Chondrocyte (in vitro differentiated cells): ENCODE data around the gene MME. TPM values are rescaled to one million over a fixed set of nuclear protein-coding genes. Genes with fewer than 3 reads are reported as not detected.

Experiments
- DNase-seq: peaks from one replicate; pipeline ENCODE4 v3.0.0; 2021; ENCODE audit warnings: mixed read lengths, low spot score
- H3K27ac Mint-ChIP-seq: one replicate; pipeline ENCODE4 v1.8.0; 2021; ENCODE audit warnings: mild to moderate bottlenecking, moderate library complexity, mixed read lengths; ENCODE audit not compliant: unreplicated experiment
- H3K27me3 Mint-ChIP-seq: 2 replicates; pipeline ENCODE4 v1.8.0; 2021; ENCODE audit warnings: low read depth, mixed read lengths
- H3K36me3 Mint-ChIP-seq: 2 replicates; pipeline ENCODE4 v1.8.0; 2021; ENCODE audit warnings: low read depth, mixed read lengths
- H3K4me1 Mint-ChIP-seq: 2 replicates; pipeline ENCODE4 v1.8.0; 2021; ENCODE audit warnings: low read depth, mild to moderate bottlenecking, mixed read lengths
- H3K4me3 Mint-ChIP-seq: one replicate; pipeline ENCODE4 v1.8.0; 2021; ENCODE audit warnings: mild to moderate bottlenecking, moderate library complexity, mixed read lengths; ENCODE audit not compliant: unreplicated experiment
- H3K9me3 Mint-ChIP-seq: 2 replicates; pipeline ENCODE4 v1.8.0; 2021; ENCODE audit warnings: low read depth, mixed read lengths
- total RNA-seq: library from RNA; stranded (reverse); gene quantifications from 3 replicates; pipeline ENCODE4 v1.2.1, GENCODE V29; 2021
- TF ChIP-seq, protein P1 (sequence below): fragments of 200-600 bp; sonication (generic); IDR thresholded peaks from 2 replicates; pipeline ENCODE4 v1.5.0; 2021; ENCODE audit warnings: antibody characterized with exemption, mild to moderate bottlenecking, moderate library complexity

MME gene
- total RNA-seq, 1 donor from 2014 or later, result 2.5 TPM

DNA sequence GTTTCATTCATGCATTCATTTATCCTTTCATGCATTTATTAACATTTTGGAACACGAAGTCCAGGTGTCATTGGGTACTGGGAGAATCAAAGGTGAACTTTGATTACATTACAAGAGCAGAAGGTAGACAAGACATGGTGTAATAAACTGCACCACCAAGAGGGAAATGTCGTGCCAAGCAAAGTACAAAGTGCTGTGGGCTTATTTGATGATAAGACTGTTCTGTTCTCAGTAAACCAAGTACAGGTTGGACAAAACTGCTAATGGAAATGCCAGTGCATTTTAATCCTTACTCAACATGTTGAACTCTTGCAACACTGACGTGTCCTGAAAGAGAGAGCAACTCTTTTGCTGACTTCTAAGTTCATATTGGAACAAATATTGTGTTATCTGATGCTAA lies 69.4 kb downstream of the MME start:
- Mint-ChIP-seq H3K27me3 (no peaks in the 10 kb centered on the region), H3K27ac (no peak overlapping the region), H3K9me3 (no peaks in the 10 kb centered on the region), H3K4me1 (peaks cover 5% of the 10 kb centered on the region), H3K4me3 (no peak overlapping the region), H3K36me3 (no peaks in the 10 kb centered on the region)
- TF ChIP-seq, protein P1, sequence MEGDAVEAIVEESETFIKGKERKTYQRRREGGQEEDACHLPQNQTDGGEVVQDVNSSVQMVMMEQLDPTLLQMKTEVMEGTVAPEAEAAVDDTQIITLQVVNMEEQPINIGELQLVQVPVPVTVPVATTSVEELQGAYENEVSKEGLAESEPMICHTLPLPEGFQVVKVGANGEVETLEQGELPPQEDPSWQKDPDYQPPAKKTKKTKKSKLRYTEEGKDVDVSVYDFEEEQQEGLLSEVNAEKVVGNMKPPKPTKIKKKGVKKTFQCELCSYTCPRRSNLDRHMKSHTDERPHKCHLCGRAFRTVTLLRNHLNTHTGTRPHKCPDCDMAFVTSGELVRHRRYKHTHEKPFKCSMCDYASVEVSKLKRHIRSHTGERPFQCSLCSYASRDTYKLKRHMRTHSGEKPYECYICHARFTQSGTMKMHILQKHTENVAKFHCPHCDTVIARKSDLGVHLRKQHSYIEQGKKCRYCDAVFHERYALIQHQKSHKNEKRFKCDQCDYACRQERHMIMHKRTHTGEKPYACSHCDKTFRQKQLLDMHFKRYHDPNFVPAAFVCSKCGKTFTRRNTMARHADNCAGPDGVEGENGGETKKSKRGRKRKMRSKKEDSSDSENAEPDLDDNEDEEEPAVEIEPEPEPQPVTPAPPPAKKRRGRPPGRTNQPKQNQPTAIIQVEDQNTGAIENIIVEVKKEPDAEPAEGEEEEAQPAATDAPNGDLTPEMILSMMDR, result no peak
- no peak for DNase-seq

DNA sequence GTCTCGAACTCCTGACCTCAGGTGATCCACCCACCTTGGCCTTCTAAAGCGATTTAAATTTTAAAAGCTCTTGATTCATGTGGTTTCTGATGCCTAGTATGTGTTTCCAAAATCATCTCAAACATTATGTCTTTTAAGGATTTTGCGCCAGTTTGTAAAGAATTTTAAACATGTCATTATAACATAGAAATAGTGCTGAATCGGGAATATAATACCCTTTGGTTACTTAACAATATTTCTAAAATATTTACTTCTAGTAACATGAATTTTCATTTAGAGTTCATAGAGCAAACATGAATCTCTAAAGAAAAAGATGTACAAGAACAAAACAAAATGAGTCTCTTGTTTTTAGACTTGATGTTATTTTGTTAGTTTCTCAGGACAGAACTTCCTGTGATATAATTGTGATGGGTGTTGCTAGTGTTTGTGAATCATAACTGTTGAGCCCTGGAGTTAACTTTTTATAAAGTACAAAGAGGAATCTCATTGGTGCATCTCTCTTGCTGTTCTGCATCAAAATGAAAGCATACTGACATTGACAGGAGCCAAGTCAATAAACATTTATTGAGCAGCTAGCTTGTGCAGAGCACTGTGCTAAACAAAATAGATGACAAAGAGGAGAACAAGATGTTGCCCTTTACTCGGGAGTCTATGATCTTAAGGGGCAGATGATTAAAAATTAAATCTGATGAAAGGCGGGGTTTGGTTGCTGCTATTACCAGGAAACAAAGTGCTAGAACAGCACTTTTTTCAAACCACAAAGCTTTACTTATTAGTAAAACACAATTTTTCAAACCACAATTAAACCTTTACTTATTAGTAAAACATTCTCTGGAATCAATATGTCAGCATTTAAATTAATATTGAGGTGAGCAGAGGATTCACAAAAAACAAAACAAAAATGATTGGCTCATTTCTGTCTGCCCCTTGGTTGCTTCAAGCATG lies 73.4 kb downstream of the MME start:
- DNase-seq, result no peak

DNA sequence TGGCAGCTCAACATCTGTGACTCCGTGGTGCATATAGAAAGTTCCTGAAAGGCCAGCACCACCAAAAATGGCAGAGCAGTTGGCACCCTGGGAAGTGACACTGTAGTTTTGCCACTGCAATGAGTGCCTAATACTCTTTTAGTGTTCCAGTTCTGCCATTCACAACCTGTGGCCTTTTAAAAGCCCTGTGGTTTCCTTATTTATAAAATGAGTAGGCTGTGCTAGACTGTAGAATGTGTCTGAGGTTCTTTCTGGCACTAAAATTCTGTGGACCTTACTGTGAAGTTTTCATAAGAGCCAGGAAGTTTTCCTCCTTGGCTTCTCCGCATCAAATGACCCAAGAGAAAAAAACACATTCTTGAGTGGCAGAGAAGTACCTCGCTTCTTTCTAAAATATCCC lies 74.1 kb downstream of the MME start:
- H3K27ac Mint-ChIP-seq, result no peak overlapping the region
- H3K27me3 Mint-ChIP-seq, result no peaks in the 10 kb centered on the region
- H3K4me3 Mint-ChIP-seq, result no peak overlapping the region
- no peaks in the 10 kb centered on the region for H3K36me3 Mint-ChIP-seq
- no peaks in the 10 kb centered on the region for H3K9me3 Mint-ChIP-seq
- TF ChIP-seq, protein P1, result no peak
- DNase-seq, result no peak
- H3K4me1 Mint-ChIP-seq, result peaks cover 9% of the 10 kb centered on the region

More for the DNA sequence above, 73.4 kb downstream of the MME start:
- TF ChIP-seq, protein P1, result no peak
- peaks cover 9% of the 10 kb centered on the region for H3K4me1 Mint-ChIP-seq
- no peaks in the 10 kb centered on the region for H3K9me3 Mint-ChIP-seq
- H3K27ac Mint-ChIP-seq, result no peak overlapping the region
- no peaks in the 10 kb centered on the region for H3K36me3 Mint-ChIP-seq
- H3K4me3 Mint-ChIP-seq, result no peak overlapping the region
- H3K27me3 Mint-ChIP-seq, result no peaks in the 10 kb centered on the region

DNA sequence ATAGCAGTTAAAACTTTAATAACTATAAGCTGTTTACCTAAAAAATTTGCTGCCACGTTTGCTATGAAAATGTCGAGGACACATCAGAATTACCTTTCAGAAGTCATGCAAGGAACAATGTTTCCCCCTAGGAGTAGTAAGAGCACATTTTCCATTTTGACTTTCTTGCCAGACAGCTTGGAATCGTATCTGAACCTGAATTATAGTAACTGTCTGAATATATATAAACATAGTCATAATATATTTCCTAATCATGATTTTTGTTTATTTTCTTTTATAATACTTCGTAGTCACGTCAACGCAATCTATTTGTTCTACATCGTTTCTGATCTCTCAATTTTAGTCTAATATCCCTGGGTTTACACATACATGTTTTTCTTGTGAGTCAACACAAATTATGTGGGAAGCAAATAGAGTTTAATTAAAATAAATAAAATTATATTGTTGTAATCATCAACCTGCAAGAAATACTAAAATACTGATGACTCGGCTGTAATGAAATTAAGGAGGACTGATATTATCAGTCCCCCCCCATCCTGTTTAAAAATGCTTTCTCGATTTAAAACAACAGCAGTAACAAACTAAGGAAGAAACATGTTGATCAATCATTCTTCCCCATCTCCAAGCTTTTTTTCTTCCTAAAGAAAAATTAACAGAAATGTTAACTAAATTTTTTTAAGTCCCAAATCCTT lies 78.4 kb downstream of the MME start:
- Mint-ChIP-seq H3K27me3 (no peaks in the 10 kb centered on the region), H3K27ac (no peak overlapping the region), H3K9me3 (no peaks in the 10 kb centered on the region), H3K4me3 (no peak overlapping the region), H3K4me1 (peaks cover 9% of the 10 kb centered on the region), H3K36me3 (no peaks in the 10 kb centered on the region)
- TF ChIP-seq, protein P1, result no peak
- DNase-seq, result no peak

DNA sequence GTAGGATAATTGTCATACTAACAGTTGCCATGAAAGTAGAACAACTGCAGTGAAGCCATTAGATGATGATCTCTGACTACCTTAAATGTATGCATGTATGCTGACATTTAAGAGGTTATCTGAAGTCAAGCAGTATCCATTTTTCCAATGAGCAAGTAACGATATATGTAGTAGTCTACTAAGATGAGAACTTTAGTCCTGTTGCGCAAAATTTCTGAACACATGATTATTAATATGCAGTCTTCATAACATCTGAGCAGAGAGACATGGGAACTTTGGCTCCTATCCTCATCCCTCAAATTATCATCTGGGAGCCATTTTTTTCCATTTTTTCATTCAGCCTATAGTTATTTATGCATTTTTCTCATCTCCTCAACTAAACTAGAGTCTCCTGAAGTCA lies 79.2 kb downstream of the MME start:
- TF ChIP-seq, protein P1, result no peak
- no peak for DNase-seq
- H3K4me1 Mint-ChIP-seq, result peaks cover 5% of the 10 kb centered on the region
- no peaks in the 10 kb centered on the region for H3K9me3 Mint-ChIP-seq
- no peak overlapping the region for H3K4me3 Mint-ChIP-seq
- H3K27me3 Mint-ChIP-seq, result no peaks in the 10 kb centered on the region
- no peaks in the 10 kb centered on the region for H3K36me3 Mint-ChIP-seq
- H3K27ac Mint-ChIP-seq, result no peak overlapping the region
